CD4-positive, alpha-beta T cell treated with Interleukin-6 for 4 hours (primary cell): ENCODE data around the gene TSPAN13.

Experiments
- DNase-seq: peaks from one replicate; pipeline ENCODE4 v3.0.0-alpha.2; 2020; ENCODE audit warnings: mixed read lengths

TSPAN13 gene

GRCh38 chr7:16816824-16817223, 63.3 kb downstream of the TSPAN13 start:
- no peak for DNase-seq

- DNase-seq, result no peak
Measured at GRCh38 chr7:16817536-16817935, 64.0 kb downstream of the TSPAN13 start.

- no peak for DNase-seq
Measured at GRCh38 chr7:16818732-16819131, 65.2 kb downstream of the TSPAN13 start.

- no peak for DNase-seq
Measured at GRCh38 chr7:16822029-16822428, 68.5 kb downstream of the TSPAN13 start.

- DNase-seq, result no peak
Measured at GRCh38 chr7:16826060-16826459, 72.5 kb downstream of the TSPAN13 start.

- DNase-seq, result no peak
Measured at GRCh38 chr7:16833373-16833772, 79.8 kb downstream of the TSPAN13 start.
